Skeletal muscle cell (primary cell): ENCODE data around the gene MACROH2A1.

Experiments
- DNase-seq: peaks from one replicate; pipeline ENCODE4 v3.0.0-alpha.2; 2010; ENCODE audit warnings: low read depth
- H3K4me3 ChIP-seq: 2 replicates; pipeline ENCODE4 v1.5.1; 2011; ENCODE audit warnings: low read depth, mild to moderate bottlenecking, control low read depth, low read length, moderate library complexity

Gene MACROH2A1

GRCh38 chr5:135307143-135307903 lies 91.7 kb downstream of the MACROH2A1 start:
- H3K4me3 ChIP-seq = no peak overlapping the region
- no peak for DNase-seq

DNA sequence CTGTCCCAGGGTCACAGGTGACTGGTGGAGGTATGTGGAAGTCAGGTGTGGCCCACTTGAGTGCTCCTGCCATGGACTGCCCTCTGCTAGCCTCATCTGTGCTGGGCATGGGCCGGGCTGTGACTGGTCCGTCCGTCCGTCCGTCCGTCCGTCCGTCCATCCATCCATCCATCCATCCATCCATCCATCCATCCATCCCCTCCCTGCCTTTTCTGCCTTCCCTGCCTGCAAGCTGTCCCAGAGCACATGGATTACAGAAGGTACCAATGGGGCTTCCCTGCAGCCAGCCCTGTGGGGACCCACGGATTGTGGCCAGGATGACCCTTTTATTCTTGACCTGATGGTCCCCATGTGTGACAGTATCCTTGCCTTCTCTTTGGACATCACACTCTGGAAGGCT lies 92.5 kb downstream of the MACROH2A1 start:
- no peak for DNase-seq
- H3K4me3 ChIP-seq = no peak overlapping the region

GRCh38 chr5:135304352-135305221 lies 94.4 kb downstream of the MACROH2A1 start:
- no peak overlapping the region for H3K4me3 ChIP-seq
- DNase-seq = no peak

- no peak overlapping the region for H3K4me3 ChIP-seq
- no peak for DNase-seq
Observed at GRCh38 chr5:135303582-135304173, 95.4 kb downstream of the MACROH2A1 start.

DNA sequence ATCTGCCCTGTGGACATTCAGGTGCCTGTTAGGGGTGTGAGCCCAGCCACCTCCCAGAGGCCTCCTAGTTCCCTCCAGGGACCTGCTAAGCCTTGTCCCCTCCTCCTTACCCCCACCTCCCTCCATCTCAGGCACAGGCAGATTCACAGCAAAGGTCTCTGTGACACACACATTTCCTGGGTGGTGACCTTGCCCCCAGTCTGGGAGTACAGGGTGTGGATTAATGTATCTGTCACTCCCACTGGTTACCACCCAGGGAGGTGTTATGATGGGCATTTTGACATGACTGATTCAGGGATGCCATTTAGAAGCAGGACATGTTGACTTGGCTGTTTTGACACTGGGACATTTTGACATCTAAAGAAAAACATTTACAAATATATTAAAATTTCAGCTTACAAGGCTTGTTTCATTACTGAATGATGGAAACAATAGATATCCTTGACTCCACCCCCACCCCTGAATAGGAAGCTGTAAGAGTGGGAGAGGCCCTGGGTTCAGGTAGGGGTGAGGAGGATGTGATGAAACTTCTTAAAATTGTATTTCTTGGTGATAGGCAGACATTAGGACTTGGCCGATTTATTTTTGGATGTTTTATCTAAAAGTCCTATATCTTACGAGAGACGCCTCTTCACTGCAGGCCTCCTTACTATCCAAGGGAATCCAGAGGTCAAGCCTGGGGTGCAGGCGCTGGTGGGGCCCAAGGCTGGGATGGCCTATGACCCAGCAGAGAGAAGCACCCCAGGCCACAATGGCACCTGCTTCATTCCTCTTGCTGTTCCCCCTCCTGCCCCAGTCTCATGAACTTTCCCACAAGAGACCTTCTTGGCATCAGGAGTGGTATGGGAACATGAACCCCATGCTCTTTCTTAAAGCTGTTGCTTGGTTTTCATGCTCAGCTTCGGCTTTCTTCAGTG lies 101.9 kb downstream of the MACROH2A1 start:
- no peak for DNase-seq
- no peak overlapping the region for H3K4me3 ChIP-seq

DNA sequence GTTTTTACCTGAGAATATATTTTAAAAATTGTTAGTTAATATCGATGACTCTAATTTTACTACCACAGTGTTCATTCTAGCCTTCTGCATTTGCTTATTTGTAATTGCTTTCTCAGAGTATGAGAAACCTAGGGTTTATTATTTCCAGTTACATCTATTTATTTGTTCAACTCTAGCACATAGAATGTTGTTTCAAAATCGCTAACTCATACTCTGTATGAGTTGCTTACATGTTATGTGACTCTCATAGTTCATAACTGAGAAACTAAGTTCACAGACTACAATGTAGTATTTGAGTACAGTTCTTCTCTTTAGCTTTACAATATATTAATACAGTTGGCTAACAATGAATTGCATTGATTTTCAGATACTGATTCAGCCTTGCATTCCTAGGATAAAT lies 103.2 kb downstream of the MACROH2A1 start:
- no peak overlapping the region for H3K4me3 ChIP-seq

GRCh38 chr5:135294793-135295192 lies 104.2 kb downstream of the MACROH2A1 start:
- no peak overlapping the region for H3K4me3 ChIP-seq
- DNase-seq = no peak

More for the DNA sequence above, 103.2 kb downstream of the MACROH2A1 start:
- DNase-seq = no peak

GRCh38 chr5:135289651-135290050 lies 109.4 kb downstream of the MACROH2A1 start:
- no peak for DNase-seq
- H3K4me3 ChIP-seq = no peak overlapping the region

DNA sequence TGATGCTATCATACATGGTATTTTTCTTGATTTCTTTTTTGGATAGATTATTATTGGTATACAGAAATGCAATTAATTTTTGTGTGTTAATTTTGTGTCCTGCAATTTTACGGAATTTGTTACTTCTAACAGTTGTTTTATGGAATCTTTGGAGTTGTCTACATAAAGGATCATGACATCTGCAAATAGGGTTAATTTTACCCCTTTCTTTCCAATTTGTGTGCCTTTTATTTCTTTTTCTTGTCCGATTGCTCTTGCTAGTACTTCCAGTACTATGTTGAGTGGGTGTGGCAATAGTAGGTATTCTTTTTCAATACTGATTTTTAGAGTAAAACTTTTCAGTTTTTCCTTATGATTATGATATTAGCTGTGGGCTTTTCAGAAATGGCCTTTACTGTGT lies 111.5 kb downstream of the MACROH2A1 start:
- no peak overlapping the region for H3K4me3 ChIP-seq
- no peak for DNase-seq
